ENCODE measurements around the gene IGFBP4. TPM values are rescaled to one million over a fixed set of nuclear protein-coding genes. Genes with fewer than 3 reads are reported as not detected.

IGFBP4 gene
- total RNA-seq, 1 donor from 2014 or later, result 142 TPM

- Mint-ChIP-seq H3K27ac (ENCODE audit: unreplicated experiment) (no peak overlapping the region), H3K9me3 (ENCODE audit: unreplicated experiment) (no peaks in the 10 kb centered on the region)
Observed at GRCh38 chr17:40466298-40466971, 23.2 kb downstream of the IGFBP4 start.

GRCh38 chr17:40467281-40467867, 24.1 kb downstream of the IGFBP4 start:
- no peaks in the 10 kb centered on the region for H4K20me1 ChIP-seq (ENCODE audit: insufficient read depth, low read length)
- Mint-ChIP-seq H3K4me3 (ENCODE audit: unreplicated experiment) (no peak overlapping the region), H3K27ac (ENCODE audit: unreplicated experiment) (no peak overlapping the region), H3K36me3 (ENCODE audit: low read depth, unreplicated experiment) (peaks cover 2% of the 10 kb centered on the region), H3K4me1 (ENCODE audit: low read depth, unreplicated experiment) (peaks cover 10% of the 10 kb centered on the region), H3K9me3 (ENCODE audit: unreplicated experiment) (no peaks in the 10 kb centered on the region), H3K27me3 (ENCODE audit: low read depth, unreplicated experiment) (peaks cover 19% of the 10 kb centered on the region)
- no peaks in the 10 kb centered on the region for H3K27me3 ChIP-seq (ENCODE audit: insufficient read depth, low read length)
- H3K4me1 ChIP-seq (ENCODE audit: insufficient read depth, low read length), result peaks cover 16% of the 10 kb centered on the region
- no peaks in the 10 kb centered on the region for H3K36me3 ChIP-seq (ENCODE audit: insufficient read depth, low read length)
- H2AFZ ChIP-seq (ENCODE audit: low read depth, low read length), result no peak overlapping the region
- no peaks in the 10 kb centered on the region for H3K79me2 ChIP-seq (ENCODE audit: insufficient read depth, low read length)
- DNase-seq (ENCODE audit: low read depth) (no peak), FAIRE-seq (no peak)
- no peak overlapping the region for H3K27ac ChIP-seq (ENCODE audit: low read depth, low read length)
- no peak for TF ChIP-seq EZH2 (IDR thresholded peaks at IDR 0.05; ENCODE audit: insufficient read depth, low read length)
- no peak for TF ChIP-seq CTCF (IDR thresholded peaks at IDR 0.05; ENCODE audit: insufficient read depth, low read depth, low read length)
- no peaks in the 10 kb centered on the region for H3K9me3 ChIP-seq (ENCODE audit: insufficient read depth, low read depth, low read length)
- H3K9ac ChIP-seq (ENCODE audit: low read length), result no peak overlapping the region
- H3K4me3 ChIP-seq (ENCODE audit: insufficient read depth, low read depth, low read length), result no peak overlapping the region
- no peak overlapping the region for H3K4me2 ChIP-seq (ENCODE audit: low read length)

More at GRCh38 chr17:40466298-40466971, 23.2 kb downstream of the IGFBP4 start:
- Histone ChIP-seq H3K4me1 (ENCODE audit: insufficient read depth, low read length) (peaks cover 6% of the 10 kb centered on the region), H3K4me3 (ENCODE audit: insufficient read depth, low read depth, low read length) (no peak overlapping the region), H3K79me2 (ENCODE audit: insufficient read depth, low read length) (no peaks in the 10 kb centered on the region), H3K27me3 (ENCODE audit: insufficient read depth, low read length) (no peaks in the 10 kb centered on the region), H3K9me3 (ENCODE audit: insufficient read depth, low read depth, low read length) (no peaks in the 10 kb centered on the region), H3K4me2 (ENCODE audit: low read length) (no peak overlapping the region), H3K27ac (ENCODE audit: low read depth, low read length) (no peak overlapping the region), H3K36me3 (ENCODE audit: insufficient read depth, low read length) (no peaks in the 10 kb centered on the region), H2AFZ (ENCODE audit: low read depth, low read length) (no peak overlapping the region), H3K9ac (ENCODE audit: low read length) (no peak overlapping the region), H4K20me1 (ENCODE audit: insufficient read depth, low read length) (no peaks in the 10 kb centered on the region)
- FAIRE-seq, result no peak
- Mint-ChIP-seq H3K27me3 (ENCODE audit: low read depth, unreplicated experiment) (peaks cover 19% of the 10 kb centered on the region), H3K36me3 (ENCODE audit: low read depth, unreplicated experiment) (peaks cover 2% of the 10 kb centered on the region), H3K4me1 (ENCODE audit: low read depth, unreplicated experiment) (peaks cover 4% of the 10 kb centered on the region), H3K4me3 (ENCODE audit: unreplicated experiment) (no peak overlapping the region)
- no peak for TF ChIP-seq CTCF (IDR thresholded peaks at IDR 0.05; ENCODE audit: insufficient read depth, low read depth, low read length)
- DNase-seq (ENCODE audit: low read depth), result no peak

GRCh38 chr17:40468560-40468959, 25.3 kb downstream of the IGFBP4 start:
- Histone ChIP-seq H3K79me2 (ENCODE audit: insufficient read depth, low read length) (no peaks in the 10 kb centered on the region), H3K4me2 (ENCODE audit: low read length) (no peak overlapping the region), H3K36me3 (ENCODE audit: insufficient read depth, low read length) (no peaks in the 10 kb centered on the region), H2AFZ (ENCODE audit: low read depth, low read length) (no peak overlapping the region), H3K9me3 (ENCODE audit: insufficient read depth, low read depth, low read length) (no peaks in the 10 kb centered on the region), H3K9ac (ENCODE audit: low read length) (no peak overlapping the region), H3K27me3 (ENCODE audit: insufficient read depth, low read length) (no peaks in the 10 kb centered on the region), H3K4me1 (ENCODE audit: insufficient read depth, low read length) (peaks cover 17% of the 10 kb centered on the region), H3K27ac (ENCODE audit: low read depth, low read length) (no peak overlapping the region), H3K4me3 (ENCODE audit: insufficient read depth, low read depth, low read length) (no peak overlapping the region), H4K20me1 (ENCODE audit: insufficient read depth, low read length) (no peaks in the 10 kb centered on the region)
- no peak overlapping the region for H3K4me3 Mint-ChIP-seq (ENCODE audit: unreplicated experiment)
- FAIRE-seq (no peak), DNase-seq (ENCODE audit: low read depth) (no peak)
- H3K36me3 Mint-ChIP-seq (ENCODE audit: low read depth, unreplicated experiment), result peaks cover 2% of the 10 kb centered on the region
- TF ChIP-seq CTCF (IDR thresholded peaks at IDR 0.05; ENCODE audit: insufficient read depth, low read depth, low read length), result no peak
- TF ChIP-seq EZH2 (IDR thresholded peaks at IDR 0.05; ENCODE audit: insufficient read depth, low read length), result no peak
- peaks cover 23% of the 10 kb centered on the region for H3K27me3 Mint-ChIP-seq (ENCODE audit: low read depth, unreplicated experiment)
- no peaks in the 10 kb centered on the region for H3K9me3 Mint-ChIP-seq (ENCODE audit: unreplicated experiment)
- H3K4me1 Mint-ChIP-seq (ENCODE audit: low read depth, unreplicated experiment), result peaks cover 10% of the 10 kb centered on the region
- no peak overlapping the region for H3K27ac Mint-ChIP-seq (ENCODE audit: unreplicated experiment)

Measured in astrocyte (in vitro differentiated cells and primary cell).